Endothelial cell of umbilical vein (primary cell): ENCODE measurements around the gene TBX1. TPM values are rescaled to one million over a fixed set of nuclear protein-coding genes. Genes with fewer than 3 reads are reported as not detected.

Experiments
- BruUV-seq: library from RNA; stranded (reverse); fragments of 400-500 nt; replicated peaks from 2 replicates; lab custom pipeline; 2021; lab: Mats Ljungman, UMichigan
- CTCF ChIA-PET: fragments of 300-600, 350-600 bp; sonication (Branson Sonifier 250); formaldehyde crosslinking; loops from one replicate; lab custom pipeline; 2021; ENCODE audit warnings: antibody characterized with exemption, inconsistent platforms; lab: Charles Lee
- POLR2A ChIA-PET: fragments of 300-600, 350-600 bp; sonication (Branson Sonifier 250); formaldehyde crosslinking; loops from one replicate; lab custom pipeline; 2021; ENCODE audit warnings: antibody characterized with exemption, inconsistent platforms; lab: Charles Lee
- DNase-seq: peaks from one replicate; pipeline ENCODE4 v3.0.0-alpha.2; 2011; ENCODE audit warnings: low read depth, low spot score
- FAIRE-seq: peaks from 2 replicates; lab custom pipeline; 2011; peaks lifted over from hg19 to GRCh38; lab: Jason Lieb, UNC
- H2AFZ ChIP-seq: 2 replicates; pipeline ENCODE4 v1.6.0; 2012; ENCODE audit warnings: low read depth, low read length, control low read depth, inconsistent platforms
- H3K27ac ChIP-seq: 2 replicates; pipeline ENCODE4 v1.5.1; 2011; ENCODE audit warnings: low read depth, mild to moderate bottlenecking, control low read depth, low read length, moderate library complexity; ENCODE audit not compliant: insufficient read depth
- H3K27me3 ChIP-seq, 2 experiments: 2 replicates each; pipeline versions ENCODE4 v1.6.0 to v1.6.1; 2011; ENCODE audit warnings: low read length in 2 of 2, mixed read lengths in 1 of 2; ENCODE audit not compliant: control insufficient read depth in 2 of 2, insufficient read depth in 2 of 2
- H3K36me3 ChIP-seq, 2 experiments: 2 replicates in 1 of 2; 3 replicates in 1 of 2; pipeline ENCODE4 v1.5.1; 2011; ENCODE audit warnings: low read length in 2 of 2, mild to moderate bottlenecking in 1 of 2, moderate library complexity in 1 of 2; ENCODE audit not compliant: control insufficient read depth in 2 of 2, insufficient read depth in 2 of 2; ENCODE audit errors: extremely low read depth in 1 of 2
- H3K4me1 ChIP-seq: 3 replicates; pipeline ENCODE4 v1.5.1; 2011; ENCODE audit warnings: mild to moderate bottlenecking, low read length; ENCODE audit not compliant: control insufficient read depth, insufficient read depth; ENCODE audit errors: extremely low read depth
- H3K4me2 ChIP-seq: 2 replicates; pipeline ENCODE4 v1.6.1; 2011; ENCODE audit warnings: low read length, control low read depth, mixed read lengths; ENCODE audit not compliant: insufficient read depth
- H3K4me3 ChIP-seq, 3 experiments: fragments of 200-600 bp in 1 of 3; sonication (generic), shearing (Covaris generic) in 1 of 3; replicated peaks in 1 of 3; 2 replicates each; pipeline ENCODE4 v1.5.1; 2011 to 2016; ENCODE audit warnings: control low read depth in 3 of 3, low read length in 3 of 3, mild to moderate bottlenecking in 2 of 3, inconsistent platforms in 1 of 3, low read depth in 1 of 3, moderate library complexity in 1 of 3; ENCODE audit not compliant: insufficient read depth in 1 of 3
- H3K79me2 ChIP-seq: 2 replicates; pipeline ENCODE4 v1.6.0; 2012; ENCODE audit warnings: low read length, inconsistent platforms; ENCODE audit not compliant: control insufficient read depth, insufficient read depth
- H3K9ac ChIP-seq: replicated peaks from 2 replicates; pipeline ENCODE3; 2011; ENCODE audit warnings: low read length, control low read depth; ENCODE audit not compliant: insufficient read depth; ENCODE audit errors: extremely low read depth
- H3K9me1 ChIP-seq: replicated peaks from 3 replicates; pipeline ENCODE4 v1.6.0; 2011; ENCODE audit warnings: mild to moderate bottlenecking, low read length; ENCODE audit not compliant: control insufficient read depth, insufficient read depth; ENCODE audit errors: extremely low read depth
- H3K9me3 ChIP-seq: replicated peaks from 2 replicates; pipeline ENCODE4 v1.5.1; 2012; ENCODE audit warnings: low read length, inconsistent platforms; ENCODE audit not compliant: control insufficient read depth, insufficient read depth
- H4K20me1 ChIP-seq: replicated peaks from 2 replicates; pipeline ENCODE3; 2011; ENCODE audit warnings: mild to moderate bottlenecking, low read length; ENCODE audit not compliant: control insufficient read depth, insufficient read depth; ENCODE audit errors: extremely low read depth
- CTCF ChIP-seq, 2 donors: IDR thresholded peaks; 1 replicate in 1 of 2; 2 replicates in 1 of 2; pipeline ENCODE4 v1.5.1; 2011; ENCODE audit warnings: low read length in 2 of 2, mild to moderate bottlenecking in 2 of 2, moderate library complexity in 2 of 2, control low read depth in 1 of 2, inconsistent platforms in 1 of 2, low read depth in 1 of 2; ENCODE audit not compliant: insufficient read depth in 1 of 2; ENCODE audit errors: extremely low read depth in 1 of 2
- EZH2 ChIP-seq: IDR thresholded peaks from 2 replicates; pipeline ENCODE4 v1.6.1; 2012; ENCODE audit warnings: borderline replicate concordance, low read depth, mild to moderate bottlenecking, moderate library complexity, low read length, inconsistent platforms; ENCODE audit not compliant: severe bottlenecking
- FOS ChIP-seq: IDR thresholded peaks from 2 replicates; pipeline ENCODE4 v1.6.1; 2011; ENCODE audit warnings: mild to moderate bottlenecking, low read length, moderate library complexity, borderline replicate concordance; ENCODE audit not compliant: insufficient read depth
- GATA2 ChIP-seq: IDR thresholded peaks from 2 replicates; pipeline ENCODE4 v1.7.0; 2011; ENCODE audit warnings: low read depth, mild to moderate bottlenecking, moderate library complexity, mixed read lengths, low read length; ENCODE audit not compliant: insufficient read length, insufficient read depth
- JUN ChIP-seq: IDR thresholded peaks from 2 replicates; pipeline ENCODE4 v1.6.1; 2011; ENCODE audit warnings: borderline replicate concordance, low read depth; ENCODE audit not compliant: insufficient read length, insufficient read depth
- MYC ChIP-seq: IDR thresholded peaks from one replicate; pipeline ENCODE4 v1.6.1; 2011; ENCODE audit warnings: mild to moderate bottlenecking, low read depth, low read length
- POLR2A ChIP-seq: IDR thresholded peaks from 2 replicates; pipeline ENCODE4 v1.6.1; 2012; ENCODE audit warnings: low read depth, mild to moderate bottlenecking, control low read depth, low read length
- POLR2AphosphoS5 ChIP-seq: IDR thresholded peaks from 2 replicates; pipeline ENCODE4 v1.6.1; 2012; ENCODE audit warnings: low read depth, mild to moderate bottlenecking, control low read depth, low read length, moderate library complexity; ENCODE audit not compliant: insufficient read depth
- dilution Hi-C: fragments of 300-500 bp; cut with MboI; formaldehyde crosslinking; loops from one replicate; pipeline ENCODE4 v1.15.0; 2019; ENCODE audit warnings: low sequenced_read_pairs; ENCODE audit not compliant: extremely low pct_ligation_motif_present
- intact Hi-C: fragments of 100-400 bp; cut with micrococcal nuclease; formaldehyde crosslinking; loops from one replicate; pipeline ENCODE4 v1.10.0; 2022
- polyA plus RNA-seq, 4 experiments: library from polyadenylated mRNA; depleted of rRNA in 3 of 4; stranded (reverse) in 3 of 4; unstranded in 1 of 4; fragments of >200 nt; gene quantifications; 2 replicates each; pipeline versions ENCODE4 v1.2.1 to v1.2.3, GENCODE V29; 2011 to 2012; ENCODE audit warnings: missing spikeins in 1 of 4
- total RNA-seq: library from RNA; stranded (reverse); gene quantifications from 2 replicates; pipeline ENCODE4 v1.2.3, GENCODE V29; 2021
- TF ChIP-seq, protein P1 (sequence below): IDR thresholded peaks from 2 replicates; pipeline ENCODE4 v1.6.1; 2011; ENCODE audit not compliant: insufficient read depth, insufficient read length

The TBX1 gene
- total and polyA plus RNA-seq, 2 donors (not counting 3 experiments of a cell fraction or from before 2014, with no cell fraction given): 11.0 to 30.2 TPM

GRCh38 chr22:19735665-19736510 lies 24.7 kb upstream of the TBX1 start:
- H3K4me1 ChIP-seq: peaks cover 2% of the 10 kb centered on the region
- no peak overlapping the region for H3K4me2 ChIP-seq
- H3K36me3 ChIP-seq: no peaks in the 10 kb centered on the region
- ChIA-PET POLR2A (no interaction called here), CTCF (interaction anchor here (0.9 kb wide), 1 partner anchor 21 kb away, joined by 6 read pairs; no protein-coding TSS in a partner anchor)
- dilution Hi-C loops (no loop called here), intact Hi-C loops (no loop called here)
- DNase-seq: no peak
- no peaks in the 10 kb centered on the region for H3K27me3 ChIP-seq
- no peaks in the 10 kb centered on the region for H3K9me1 ChIP-seq
- no peak for FAIRE-seq
- no peaks in the 10 kb centered on the region for H4K20me1 ChIP-seq
- TF ChIP-seq MYC (no peak), CTCF (IDR thresholded peaks at IDR 0.05; ENCODE audit: extremely low read depth in 1 of 2, insufficient read depth in 1 of 2, low read depth in 1 of 2, low read length in 2 of 2) (no peak), FOS (no peak), POLR2AphosphoS5 (no peak), JUN (no peak), EZH2 (no peak), GATA2 (no peak), POLR2A (no peak)
- TF ChIP-seq, protein P1, sequence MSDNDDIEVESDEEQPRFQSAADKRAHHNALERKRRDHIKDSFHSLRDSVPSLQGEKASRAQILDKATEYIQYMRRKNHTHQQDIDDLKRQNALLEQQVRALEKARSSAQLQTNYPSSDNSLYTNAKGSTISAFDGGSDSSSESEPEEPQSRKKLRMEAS: no peak
- no peaks in the 10 kb centered on the region for H3K9me3 ChIP-seq
- H3K4me3 ChIP-seq: no peak overlapping the region
- H2AFZ ChIP-seq: no peak overlapping the region
- H3K27ac ChIP-seq: no peak overlapping the region
- no peak overlapping the region for H3K9ac ChIP-seq
- no TSS peak for BruUV-seq
- no peaks in the 10 kb centered on the region for H3K79me2 ChIP-seq
